Measurements from ENCODE around the gene RYR3.
"Not testable (repeated sequence)": the region's sequence is repeated elsewhere in the genome, so short reads cannot be mapped to it uniquely, and the experiment has no call there.

The RYR3 gene

DNA sequence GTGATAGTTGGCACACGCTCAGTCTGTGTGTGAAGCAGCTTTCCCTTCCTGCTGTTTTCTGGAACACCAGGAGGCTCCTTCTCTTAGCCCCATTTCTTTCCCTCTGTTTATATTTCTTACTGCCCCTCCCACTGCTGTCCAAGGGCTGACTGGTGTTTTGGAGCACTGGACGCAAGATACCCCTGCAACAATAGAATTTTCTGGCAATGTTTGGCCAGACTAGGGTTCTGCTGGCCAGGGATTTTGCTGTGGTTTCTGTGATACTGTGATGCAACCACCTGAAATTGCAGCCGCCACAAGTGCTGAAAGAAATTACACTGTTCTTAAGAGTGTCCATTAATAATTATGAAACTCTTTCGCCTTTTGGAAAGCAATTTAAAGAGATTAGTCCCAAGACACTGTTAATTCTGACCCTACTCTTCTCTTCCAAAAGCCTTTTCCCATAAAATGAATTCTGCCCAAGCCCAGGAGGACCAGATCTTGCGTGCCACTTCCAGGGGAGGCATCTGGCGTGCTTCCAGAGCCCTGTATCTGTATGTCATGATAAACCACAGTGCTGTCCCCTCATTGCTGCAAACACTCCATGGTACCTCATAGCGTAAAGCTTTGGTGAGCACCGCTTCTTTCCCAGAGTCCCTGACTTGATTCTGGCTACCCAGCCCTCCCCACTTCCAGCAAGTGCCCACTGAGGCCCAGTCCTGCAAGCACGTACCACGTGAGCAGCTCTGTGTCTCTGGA, 498.1 kb downstream of the RYR3 start:
- in situ Hi-C loops (cut with HindIII; ENCODE audit: low sequenced_read_pairs): no loop called here

DNA sequence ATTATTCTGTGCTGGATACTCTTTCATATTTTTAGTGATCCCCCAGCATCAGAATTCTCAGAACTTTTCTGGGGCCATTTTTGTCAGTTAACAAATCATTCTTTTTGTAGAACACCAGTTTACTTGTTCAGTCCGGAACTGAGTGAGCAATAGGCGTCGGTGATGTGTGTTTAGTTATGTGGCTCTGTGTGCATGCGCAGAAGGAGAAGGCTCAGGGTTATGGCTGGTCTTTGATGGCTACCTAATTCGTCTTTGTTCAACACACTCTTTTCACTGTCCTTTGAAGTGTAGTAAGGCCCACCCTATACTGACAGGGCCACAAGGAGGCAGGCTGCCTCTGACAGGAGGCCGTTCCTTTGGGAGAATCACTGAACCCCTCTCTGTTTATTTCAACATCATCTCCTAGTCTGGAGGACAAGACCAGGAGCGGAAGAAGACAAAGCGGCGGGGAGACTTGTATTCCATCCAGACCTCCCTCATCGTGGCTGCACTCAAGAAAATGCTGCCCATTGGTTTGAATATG, 499.4 kb downstream of the RYR3 start:
- in situ Hi-C loops (cut with HindIII; ENCODE audit: low sequenced_read_pairs): no loop called here

DNA sequence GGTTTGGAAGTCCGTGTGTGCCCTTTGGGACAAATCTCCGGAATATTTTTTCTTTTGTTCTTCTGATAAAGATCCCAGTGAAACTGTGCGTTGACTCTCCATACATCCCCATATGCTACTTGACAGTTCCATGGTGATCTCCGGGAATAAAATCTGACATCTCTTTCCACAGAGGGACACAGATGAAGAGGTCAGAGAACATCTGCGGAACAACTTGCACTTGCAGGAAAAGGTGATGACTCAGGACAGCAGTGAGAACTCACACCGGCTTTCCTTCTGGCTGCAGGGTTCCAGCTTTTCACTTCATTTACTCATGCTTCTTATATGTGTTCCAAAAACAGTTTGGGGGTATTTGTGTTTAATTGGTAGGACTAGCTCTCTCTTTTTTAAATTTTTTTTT, 500.0 kb downstream of the RYR3 start:
- in situ Hi-C loops (cut with HindIII; ENCODE audit: low sequenced_read_pairs): no loop called here

DNA sequence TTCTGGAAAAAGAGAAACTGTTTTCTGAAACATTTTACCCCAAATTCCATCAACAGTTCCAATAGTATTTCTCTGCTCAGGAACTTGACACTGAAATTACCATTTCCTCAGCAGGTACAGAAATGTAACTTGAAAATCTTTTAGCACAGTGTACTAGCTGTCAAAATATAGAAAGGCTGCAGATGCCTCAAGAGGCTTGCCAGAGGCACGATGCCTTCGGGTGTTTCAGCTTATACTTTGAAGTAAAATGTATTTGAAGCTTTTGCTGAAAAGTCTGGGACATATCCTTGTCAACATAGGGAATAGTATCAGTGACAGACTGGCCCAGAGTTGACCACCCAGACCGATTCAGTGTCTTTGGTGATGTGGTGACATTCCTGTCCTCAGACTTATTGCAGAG, 503.1 kb downstream of the RYR3 start:
- in situ Hi-C loops (cut with HindIII; ENCODE audit: low sequenced_read_pairs): no loop called here

DNA sequence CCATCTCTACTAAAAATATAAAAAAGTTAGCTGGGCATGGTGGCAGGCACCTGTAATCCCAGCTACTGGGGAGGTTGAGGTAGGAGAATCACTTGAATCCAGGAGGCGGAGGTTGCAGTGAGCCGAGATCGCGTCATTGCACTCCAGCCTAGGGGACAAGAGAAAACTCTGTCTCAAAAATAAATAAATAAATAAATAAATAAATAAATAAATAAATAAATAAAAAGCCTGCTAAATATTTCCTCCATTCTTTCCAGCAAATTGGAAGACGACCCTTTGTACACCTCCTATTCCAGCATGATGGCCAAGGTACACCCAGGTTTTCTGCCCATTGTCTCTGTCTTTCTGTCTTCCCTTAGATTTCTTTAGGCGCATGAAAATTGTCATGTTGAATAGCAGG, 508.7 kb downstream of the RYR3 start:
- in situ Hi-C loops (cut with HindIII; ENCODE audit: low sequenced_read_pairs): not testable (repeated sequence)

DNA sequence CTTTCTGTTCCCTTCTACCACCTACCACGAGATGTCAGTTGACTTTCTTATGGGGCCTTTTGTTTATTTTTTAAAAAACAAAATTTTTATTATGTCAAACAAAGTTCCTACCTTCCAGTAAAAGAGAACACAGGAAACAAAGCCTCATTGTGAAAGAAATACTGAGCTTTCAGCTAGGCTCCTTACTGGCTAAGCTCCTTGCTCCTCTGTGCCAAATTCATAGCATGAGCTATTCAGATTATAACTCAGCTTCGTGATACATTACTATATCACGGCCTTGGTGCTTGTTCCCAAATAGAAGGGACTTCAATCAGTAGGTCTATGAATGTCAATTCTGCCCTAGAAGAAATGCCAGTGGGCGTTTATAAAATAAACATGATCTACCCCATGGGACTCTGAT, 511.7 kb downstream of the RYR3 start:
- in situ Hi-C loops (cut with HindIII; ENCODE audit: low sequenced_read_pairs): no loop called here

DNA sequence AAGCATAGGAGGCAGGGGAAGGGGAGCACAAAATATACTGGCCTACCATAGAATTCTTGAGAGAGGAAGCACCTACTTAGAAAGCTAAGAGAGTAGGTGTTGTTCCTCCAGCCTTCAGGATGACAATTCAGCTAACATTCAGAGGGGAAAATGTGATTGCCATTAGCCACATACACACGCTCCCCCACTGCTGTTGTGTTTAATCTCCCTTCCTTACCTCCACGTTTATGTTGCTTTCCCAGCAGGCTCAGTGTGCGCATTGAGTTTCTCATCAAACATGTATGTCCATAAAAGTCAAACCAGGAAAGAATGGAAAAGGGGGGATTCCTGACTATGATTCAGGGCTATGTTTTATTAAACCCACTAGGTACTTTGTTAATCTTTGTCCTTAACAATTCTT, 512.4 kb downstream of the RYR3 start:
- in situ Hi-C loops (cut with HindIII; ENCODE audit: low sequenced_read_pairs): no loop called here

DNA sequence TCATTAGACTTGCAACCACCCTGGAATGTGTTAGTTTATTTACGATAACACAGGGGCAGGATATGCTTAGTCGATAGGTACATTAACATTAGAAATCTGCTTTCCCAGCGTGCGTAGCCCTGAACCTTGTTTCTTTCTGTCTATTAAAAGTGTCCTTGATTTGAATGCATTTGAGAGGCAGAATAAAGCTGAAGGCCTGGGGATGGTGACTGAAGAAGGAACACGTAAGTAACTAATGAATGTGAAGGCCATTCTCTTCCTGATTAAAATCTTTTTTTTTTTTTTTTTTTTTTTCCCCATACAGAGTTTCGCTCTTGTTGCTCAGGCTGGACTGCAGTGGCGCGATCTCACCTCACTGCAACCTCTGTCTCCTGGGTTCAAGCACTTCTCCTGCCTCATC, 514.7 kb downstream of the RYR3 start:
- in situ Hi-C loops (cut with HindIII; ENCODE audit: low sequenced_read_pairs): no loop called here

DNA sequence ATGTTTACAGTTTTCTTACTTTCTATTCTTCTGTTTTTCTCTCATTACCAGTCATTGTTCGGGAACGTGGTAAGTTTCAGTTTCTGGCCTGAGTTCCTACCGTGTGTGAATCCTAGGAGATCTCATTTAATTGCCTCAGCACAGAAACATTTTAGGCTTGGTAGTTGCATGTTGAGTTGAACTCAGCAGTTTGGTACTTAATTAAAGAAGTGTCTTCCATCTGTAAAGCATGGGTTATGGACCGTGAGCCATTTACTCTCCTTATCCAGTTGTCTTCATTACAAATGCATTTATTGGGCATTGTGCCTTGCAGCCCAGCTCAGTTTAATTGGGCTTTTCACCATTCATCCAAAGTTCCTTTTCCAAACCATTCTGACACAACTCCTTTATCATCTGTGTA, 515.4 kb downstream of the RYR3 start:
- in situ Hi-C loops (cut with HindIII; ENCODE audit: low sequenced_read_pairs): no loop called here

DNA sequence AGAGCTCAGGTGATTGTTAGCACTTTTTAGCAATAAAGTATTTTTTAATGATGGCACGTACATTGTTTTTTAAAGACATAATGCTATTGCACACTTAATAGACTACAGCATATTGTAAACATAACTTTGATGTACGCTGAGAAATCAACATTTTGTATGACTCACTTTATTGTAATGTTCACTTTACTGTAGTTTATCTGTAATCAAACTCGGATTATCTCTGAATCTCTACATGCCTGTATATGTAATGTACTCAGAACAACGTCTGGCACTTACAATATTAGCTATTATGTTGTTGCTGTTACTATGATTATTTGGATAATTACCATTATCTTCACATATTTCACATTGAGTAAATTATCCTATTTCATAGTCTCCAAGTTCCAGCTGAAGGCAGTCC, 519.6 kb downstream of the RYR3 start:
- in situ Hi-C loops (cut with HindIII; ENCODE audit: low sequenced_read_pairs): no loop called here

DNA sequence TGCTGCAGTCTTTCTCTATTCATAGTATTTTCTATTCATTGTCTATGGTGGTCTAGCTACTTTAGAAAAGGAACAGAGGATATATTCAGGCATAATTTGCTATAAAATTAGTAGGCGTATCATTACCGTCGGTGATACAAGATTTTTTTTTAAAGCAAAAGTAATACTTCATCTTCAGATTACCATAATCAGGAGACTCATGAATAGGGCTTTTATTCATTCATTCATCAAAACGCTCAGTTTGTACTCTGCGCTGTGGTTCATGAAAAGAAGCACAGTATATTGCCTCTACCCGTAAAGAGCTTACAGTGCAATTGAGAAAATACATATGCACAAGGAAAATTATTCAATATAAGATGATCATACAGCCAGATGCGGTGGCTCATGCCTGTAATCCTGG, 520.9 kb downstream of the RYR3 start:
- in situ Hi-C loops (cut with HindIII; ENCODE audit: low sequenced_read_pairs): no loop called here

DNA sequence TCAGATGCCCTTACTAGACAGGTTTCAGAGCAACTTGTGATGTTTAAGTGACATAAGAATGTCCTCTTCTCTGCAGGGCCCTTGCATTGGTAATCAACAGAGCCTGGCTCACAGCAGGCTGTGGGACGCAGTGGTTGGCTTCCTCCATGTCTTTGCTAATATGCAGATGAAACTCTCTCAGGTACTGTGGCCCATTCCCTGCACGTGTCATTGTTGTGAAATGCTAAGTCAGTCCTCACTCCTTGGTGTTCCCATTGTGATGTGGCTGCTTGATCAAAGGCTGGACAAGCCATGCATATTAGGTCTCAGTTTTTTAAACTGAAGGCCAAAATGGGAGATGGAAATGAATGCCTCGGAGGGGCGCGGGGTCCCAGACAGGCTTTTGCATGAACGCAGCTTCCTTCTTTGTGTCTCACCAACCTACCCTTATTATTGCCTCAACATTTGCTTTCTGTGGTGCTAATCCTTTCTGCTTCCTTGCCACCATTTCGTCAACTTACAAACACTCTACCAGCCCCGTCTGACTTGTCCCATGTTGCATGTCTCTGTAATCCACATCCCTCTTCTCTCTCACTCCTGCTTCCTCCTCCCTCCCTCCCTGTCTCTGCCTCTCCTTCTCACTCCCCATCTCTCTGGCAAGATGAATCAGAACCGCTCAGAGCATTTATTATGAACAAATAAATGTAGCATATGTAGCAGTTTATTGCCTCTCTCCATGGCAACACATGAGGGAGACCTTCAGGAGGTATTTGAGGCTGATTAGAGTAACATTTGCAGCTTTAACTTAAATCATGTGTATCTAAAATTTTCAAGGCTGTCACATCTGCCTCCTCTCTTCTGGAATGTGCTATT, 524.4 kb downstream of the RYR3 start:
- in situ Hi-C loops (cut with HindIII; ENCODE audit: low sequenced_read_pairs): no loop called here

DNA sequence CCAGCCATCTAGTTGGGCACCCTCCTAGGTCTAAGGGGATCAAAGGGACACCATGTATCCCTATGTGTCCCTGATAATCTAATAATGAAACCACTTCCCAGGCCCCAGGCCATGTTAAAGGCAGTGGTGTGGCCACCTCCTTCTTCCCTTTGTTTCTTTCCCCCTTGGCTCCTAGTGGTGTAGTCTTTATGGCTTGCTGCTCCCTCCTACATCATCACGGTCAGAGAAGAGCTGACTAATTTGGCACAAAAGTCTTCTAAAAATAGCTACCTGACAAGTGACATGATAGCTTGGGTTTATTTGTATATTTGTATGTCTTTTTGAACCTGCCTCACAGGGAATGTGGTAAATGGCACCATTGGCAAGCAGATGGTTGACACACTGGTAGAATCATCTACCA, 526.5 kb downstream of the RYR3 start:
- in situ Hi-C loops (cut with HindIII; ENCODE audit: low sequenced_read_pairs): no loop called here

DNA sequence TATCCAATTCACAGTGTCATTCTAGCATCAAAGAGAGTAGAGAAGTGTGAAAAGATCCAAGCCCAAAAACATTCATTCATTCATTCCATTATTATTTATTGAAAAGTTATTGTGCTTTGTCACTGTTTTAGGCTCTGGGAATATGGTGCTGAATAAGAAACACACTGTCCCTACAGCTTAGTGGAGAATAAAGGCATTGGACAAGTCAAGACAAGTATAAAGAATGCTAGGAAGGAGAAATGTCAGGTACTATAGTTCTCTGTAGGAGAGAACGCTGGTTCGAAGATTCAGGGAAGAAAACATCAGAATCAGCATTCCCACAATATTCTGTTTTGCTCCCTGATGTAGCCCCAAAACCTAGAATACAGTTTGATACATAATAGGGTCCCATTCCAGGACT, 528.8 kb downstream of the RYR3 start:
- in situ Hi-C loops (cut with HindIII; ENCODE audit: low sequenced_read_pairs): no loop called here

DNA sequence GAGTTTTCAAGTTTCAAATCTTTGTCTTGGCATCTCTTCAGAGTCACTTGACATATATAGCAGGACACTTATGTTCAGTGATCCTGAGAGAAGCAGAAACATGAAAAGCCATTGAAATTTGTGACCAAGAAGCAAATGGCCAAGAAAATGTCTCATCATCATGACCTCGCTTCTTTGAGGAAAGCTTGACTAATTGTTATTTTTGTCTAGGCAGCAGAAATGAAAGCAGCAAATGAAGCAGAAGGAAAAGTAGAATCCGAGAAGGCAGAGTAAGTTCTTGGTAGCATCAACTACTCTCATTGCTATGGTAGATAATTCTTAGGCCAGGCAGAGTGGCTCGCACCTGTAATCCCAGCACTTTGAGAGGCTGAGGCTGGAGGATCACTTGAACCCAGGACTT, 529.8 kb downstream of the RYR3 start:
- in situ Hi-C loops (cut with HindIII; ENCODE audit: low sequenced_read_pairs): no loop called here

DNA sequence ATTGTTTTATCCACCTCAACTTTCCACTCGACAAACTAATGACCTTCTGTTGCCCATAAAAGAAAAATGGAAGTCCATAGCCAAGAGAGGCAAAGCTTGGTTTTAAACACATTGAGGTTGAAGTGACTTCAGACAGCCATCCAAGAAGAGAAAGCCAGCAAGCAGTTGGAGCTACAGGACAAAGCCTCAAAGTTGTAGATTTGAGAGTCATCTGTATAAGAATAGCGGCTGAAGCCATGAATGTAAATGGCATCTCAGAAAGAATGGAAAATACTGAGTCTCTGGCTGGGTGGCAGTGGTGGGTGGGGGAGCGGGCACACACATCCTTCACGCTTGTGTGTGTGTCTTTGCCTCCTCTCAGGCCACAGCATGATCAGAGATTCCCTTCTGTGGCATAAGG, 533.4 kb downstream of the RYR3 start:
- in situ Hi-C loops (cut with HindIII; ENCODE audit: low sequenced_read_pairs): no loop called here

DNA sequence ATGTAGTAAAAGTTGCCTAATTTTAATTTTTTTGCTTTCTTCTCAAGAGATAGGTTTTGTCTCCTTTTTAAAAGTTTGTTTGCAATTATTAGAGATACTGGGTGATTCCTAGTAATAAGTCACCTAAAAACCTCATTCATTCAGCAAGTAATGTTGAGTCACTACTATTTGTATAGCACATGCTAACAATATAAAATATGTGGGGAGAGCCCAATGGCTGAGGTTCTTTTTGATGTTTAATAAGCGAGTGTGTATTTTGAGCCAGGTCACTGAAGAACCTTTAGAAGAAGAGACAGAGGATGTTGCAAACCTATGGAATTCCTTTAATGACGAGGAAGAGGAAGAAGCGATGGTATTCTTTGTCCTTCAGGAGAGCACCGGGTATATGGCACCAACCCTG, 533.8 kb downstream of the RYR3 start:
- in situ Hi-C loops (cut with HindIII; ENCODE audit: low sequenced_read_pairs): no loop called here

DNA sequence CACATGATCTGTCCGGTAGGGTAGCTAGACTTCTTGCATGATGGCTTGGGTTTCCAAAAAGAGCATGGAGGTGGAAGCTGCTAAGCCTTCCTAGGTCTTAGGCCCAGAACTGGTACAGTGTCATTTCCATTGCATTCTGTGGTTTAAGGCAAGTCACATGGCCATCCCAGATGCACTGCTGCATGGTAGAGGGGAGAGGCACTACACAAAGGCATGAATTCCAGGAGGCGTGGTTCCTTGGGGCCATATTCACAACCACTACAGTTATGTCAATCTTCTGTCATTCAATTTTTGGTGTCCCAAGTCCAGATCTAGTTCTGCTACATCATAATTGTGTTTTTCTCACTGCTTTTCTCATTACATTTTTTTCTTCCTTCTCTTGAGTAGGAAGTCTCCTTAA, 535.4 kb downstream of the RYR3 start:
- in situ Hi-C loops (cut with HindIII; ENCODE audit: low sequenced_read_pairs): no loop called here

DNA sequence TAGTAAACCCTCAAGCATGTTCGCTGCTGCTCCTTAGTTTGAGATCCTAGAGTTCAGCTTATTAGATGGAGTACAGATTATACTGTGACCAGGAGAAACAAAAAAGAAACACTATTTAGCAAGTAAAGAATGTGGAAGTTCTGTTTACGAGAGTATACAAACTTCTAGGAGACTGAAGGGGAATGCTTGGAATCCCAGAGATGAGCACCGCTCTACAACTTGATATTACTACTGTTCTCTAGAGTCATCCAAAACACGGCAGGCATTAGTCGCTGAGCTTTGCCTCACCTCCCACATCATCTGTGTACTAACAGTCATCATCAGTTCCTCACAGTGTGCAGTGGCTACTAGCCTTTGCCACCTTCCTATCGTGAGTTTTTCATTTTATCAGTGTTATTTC, 536.1 kb downstream of the RYR3 start:
- in situ Hi-C loops (cut with HindIII; ENCODE audit: low sequenced_read_pairs): no loop called here

DNA sequence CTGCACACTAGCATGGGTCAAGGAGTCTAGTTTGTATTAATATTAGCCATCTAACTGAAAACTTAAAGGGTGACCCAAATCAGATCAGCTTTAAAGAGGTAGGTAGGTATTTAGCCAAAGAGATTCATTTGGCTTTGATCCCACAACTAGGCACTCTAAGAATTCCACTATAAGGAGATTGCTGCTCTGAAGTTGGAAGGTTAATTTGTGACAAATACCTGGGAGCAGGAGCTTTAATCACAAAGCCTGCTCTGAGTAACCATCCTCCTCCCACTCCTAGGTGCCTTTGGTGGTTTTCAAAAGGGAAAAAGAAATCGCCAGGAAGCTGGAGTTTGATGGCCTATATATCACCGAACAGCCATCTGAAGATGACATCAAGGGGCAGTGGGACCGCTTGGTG, 537.2 kb downstream of the RYR3 start:
- in situ Hi-C loops (cut with HindIII; ENCODE audit: low sequenced_read_pairs): no loop called here

DNA sequence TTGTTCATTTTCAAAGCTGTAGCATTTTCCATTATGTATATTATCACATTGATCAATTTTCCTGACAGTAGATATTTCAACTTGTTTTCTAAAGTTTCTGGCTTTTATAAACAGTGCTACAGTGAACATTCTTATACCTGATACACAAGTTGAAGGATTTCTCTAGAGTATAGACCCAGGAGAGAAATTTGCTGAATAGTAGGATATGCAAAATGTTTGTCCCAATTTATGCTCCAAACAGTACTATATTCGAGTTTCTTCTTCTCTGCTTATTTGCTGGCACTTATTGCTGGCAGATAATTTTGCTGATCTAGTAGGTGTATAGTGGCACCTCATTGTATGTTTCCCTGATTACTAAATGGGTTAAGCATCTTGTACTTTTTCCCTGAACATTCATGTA, 540.3 kb downstream of the RYR3 start:
- in situ Hi-C loops (cut with HindIII; ENCODE audit: low sequenced_read_pairs): no loop called here

DNA sequence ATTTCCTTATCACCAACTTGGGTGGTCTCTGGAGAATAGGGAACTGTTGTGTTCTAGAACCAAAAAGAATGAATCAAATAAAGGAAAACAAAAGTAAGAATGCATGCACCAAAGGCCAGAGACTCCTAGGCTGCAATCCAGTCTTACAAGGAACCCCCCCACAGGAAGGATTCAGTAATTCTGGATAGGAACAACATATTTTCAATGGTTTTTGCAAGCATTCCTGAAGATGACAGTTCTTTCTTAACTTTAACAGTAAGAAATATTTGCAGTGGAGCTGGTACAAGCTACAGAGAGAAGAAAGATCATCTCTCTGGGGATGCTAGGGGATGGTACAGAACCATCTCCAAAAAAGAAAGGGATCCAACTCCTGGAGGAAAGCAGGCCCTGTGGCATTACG, 541.3 kb downstream of the RYR3 start:
- in situ Hi-C loops (cut with HindIII; ENCODE audit: low sequenced_read_pairs): no loop called here
